H9 (cell line): Measurements from ENCODE around the gene MUC5AC. TPM values are rescaled to one million over a fixed set of nuclear protein-coding genes. Genes with fewer than 3 reads are reported as not detected.
A peak's percentile ranks its signal among the peaks of the same experiment; 100 is the strongest.

ENCODE experiments used
- DNase-seq: peaks from one replicate; pipeline ENCODE4 v3.0.0-alpha.2; 2017
- H2AFZ ChIP-seq: one replicate; pipeline ENCODE4 v1.6.1; 2013; ENCODE audit warnings: mild to moderate bottlenecking, low read length, control low read depth, moderate library complexity
- H2AK5ac ChIP-seq: 2 replicates; pipeline ENCODE4 v1.6.1; 2013; ENCODE audit warnings: low read length, control low read depth, mixed read lengths; ENCODE audit not compliant: insufficient read length
- H2BK120ac ChIP-seq: one replicate; pipeline ENCODE4 v1.6.1; 2013; ENCODE audit warnings: low read depth, mild to moderate bottlenecking, low read length, control low read depth, inconsistent platforms; ENCODE audit not compliant: poor library complexity, severe bottlenecking
- H2BK12ac ChIP-seq: 2 replicates; pipeline ENCODE4 v1.6.1; 2013; ENCODE audit warnings: low read length, control low read depth, mixed read lengths, low read depth; ENCODE audit not compliant: insufficient read length
- H2BK15ac ChIP-seq: 2 replicates; pipeline ENCODE4 v1.6.1; 2013; ENCODE audit warnings: low read depth, low read length, control low read depth
- H2BK20ac ChIP-seq: one replicate; pipeline ENCODE4 v1.6.1; 2013; ENCODE audit warnings: low read depth, mild to moderate bottlenecking, low read length, control low read depth, inconsistent platforms; ENCODE audit not compliant: poor library complexity, severe bottlenecking
- H2BK5ac ChIP-seq: 2 replicates; pipeline ENCODE4 v1.6.1; 2013; ENCODE audit warnings: low read length, control low read depth, mixed read lengths; ENCODE audit not compliant: insufficient read length
- H3K14ac ChIP-seq: 2 replicates; pipeline ENCODE4 v1.6.1; 2013; ENCODE audit warnings: low read length, control low read depth; ENCODE audit not compliant: insufficient read depth
- H3K18ac ChIP-seq: 2 replicates; pipeline ENCODE4 v1.6.1; 2013; ENCODE audit warnings: low read depth, mild to moderate bottlenecking, mixed read lengths, low read length, control low read depth; ENCODE audit not compliant: insufficient read length
- H3K23ac ChIP-seq: 2 replicates; pipeline ENCODE4 v1.6.1; 2013; ENCODE audit warnings: low read length, control low read depth, mixed read lengths, low read depth; ENCODE audit not compliant: insufficient read length
- H3K23me2 ChIP-seq: 2 replicates; pipeline ENCODE4 v1.6.1; 2013; ENCODE audit warnings: low read depth, mild to moderate bottlenecking, mixed read lengths, low read length, control low read depth; ENCODE audit not compliant: insufficient read length, poor library complexity, severe bottlenecking
- H3K27ac ChIP-seq: 2 replicates; pipeline ENCODE4 v1.5.1; 2013; ENCODE audit warnings: low read length, control low read depth, mixed read lengths, low read depth; ENCODE audit not compliant: insufficient read length
- H3K27me3 ChIP-seq: 2 replicates; pipeline ENCODE4 v1.6.1; 2013; ENCODE audit warnings: low read length, control low read depth, inconsistent platforms; ENCODE audit not compliant: insufficient read depth
- H3K4ac ChIP-seq: 2 replicates; pipeline ENCODE4 v1.6.1; 2013; ENCODE audit warnings: low read depth, mild to moderate bottlenecking, control low read depth, inconsistent platforms, low read length, moderate library complexity
- H3K4me1 ChIP-seq: 2 replicates; pipeline ENCODE4 v1.6.1; 2013; ENCODE audit warnings: low read length, control low read depth, inconsistent platforms; ENCODE audit not compliant: insufficient read depth
- H3K4me2 ChIP-seq: 2 replicates; pipeline ENCODE4 v1.6.1; 2013; ENCODE audit warnings: low read length, control low read depth, mixed read lengths; ENCODE audit not compliant: insufficient read length, insufficient read depth
- H3K56ac ChIP-seq: 2 replicates; pipeline ENCODE4 v1.6.1; 2013; ENCODE audit warnings: low read depth, mild to moderate bottlenecking, mixed read lengths, low read length, control low read depth; ENCODE audit not compliant: insufficient read length
- H3K79me1 ChIP-seq: 2 replicates; pipeline ENCODE4 v1.6.1; 2013; ENCODE audit warnings: low read depth, mild to moderate bottlenecking, moderate library complexity, low read length, control low read depth, inconsistent platforms; ENCODE audit not compliant: insufficient read depth, poor library complexity, severe bottlenecking
- H3K79me2 ChIP-seq: 2 replicates; pipeline ENCODE4 v1.6.1; 2013; ENCODE audit warnings: low read length, control low read depth, inconsistent platforms; ENCODE audit not compliant: insufficient read depth
- H3K9ac ChIP-seq: 2 replicates; pipeline ENCODE4 v1.6.1; 2013; ENCODE audit warnings: low read length, control low read depth, mixed read lengths; ENCODE audit not compliant: insufficient read length; ENCODE audit errors: extremely low read depth
- H3K9me3 ChIP-seq: one replicate; pipeline ENCODE4 v1.6.1; 2013; ENCODE audit warnings: low read depth, low read length, inconsistent platforms; ENCODE audit not compliant: control insufficient read depth
- H3T11ph ChIP-seq: one replicate; pipeline ENCODE4 v1.6.1; 2013; ENCODE audit warnings: mild to moderate bottlenecking, low read length, control low read depth, inconsistent platforms
- H4K20me1 ChIP-seq: one replicate; pipeline ENCODE4 v1.6.1; 2013; ENCODE audit not compliant: control insufficient read depth, insufficient read length, insufficient read depth
- H4K5ac ChIP-seq: 2 replicates; pipeline ENCODE4 v1.6.1; 2013; ENCODE audit warnings: low read depth, mild to moderate bottlenecking, mixed read lengths, low read length, control low read depth; ENCODE audit not compliant: insufficient read length
- H4K8ac ChIP-seq: replicated peaks from 2 replicates; pipeline ENCODE4 v1.6.1; 2013; ENCODE audit warnings: low read length, control low read depth, mixed read lengths, low read depth; ENCODE audit not compliant: insufficient read length
- H4K91ac ChIP-seq: 2 replicates; pipeline ENCODE4 v1.6.1; 2013; ENCODE audit warnings: low read depth, mild to moderate bottlenecking, moderate library complexity, mixed read lengths, low read length, control low read depth; ENCODE audit not compliant: insufficient read length
- H3K27ac Mint-ChIP-seq, 3 experiments: 2 replicates in 2 of 3; 3 replicates in 1 of 3; pipeline ENCODE4 v1.8.0; 2020 to 2021; ENCODE audit warnings: mixed read lengths in 3 of 3, mild to moderate bottlenecking in 1 of 3, moderate library complexity in 1 of 3
- H3K27me3 Mint-ChIP-seq: 2 replicates; pipeline ENCODE4 v1.8.0; 2021; ENCODE audit warnings: low read depth, mild to moderate bottlenecking, moderate library complexity, mixed read lengths
- H3K36me3 Mint-ChIP-seq, 3 experiments: 2 replicates in 2 of 3; 3 replicates in 1 of 3; pipeline ENCODE4 v1.8.0; 2020 to 2021; ENCODE audit warnings: low read depth in 3 of 3, mixed read lengths in 3 of 3; ENCODE audit not compliant: insufficient read depth in 1 of 3
- H3K4me1 Mint-ChIP-seq, 2 experiments: 2 replicates each; pipeline ENCODE4 v1.8.0; 2020; ENCODE audit warnings: mixed read lengths in 2 of 2
- H3K4me3 Mint-ChIP-seq, 2 experiments: 2 replicates in 1 of 2; 3 replicates in 1 of 2; pipeline ENCODE4 v1.8.0; 2020 to 2021; ENCODE audit warnings: mild to moderate bottlenecking in 2 of 2, mixed read lengths in 2 of 2, moderate library complexity in 1 of 2
- H3K9me3 Mint-ChIP-seq, 2 experiments: 2 replicates in 1 of 2; 3 replicates in 1 of 2; pipeline ENCODE4 v1.8.0; 2020; ENCODE audit warnings: mild to moderate bottlenecking in 2 of 2, mixed read lengths in 2 of 2, moderate library complexity in 1 of 2
- WGBS: extraction: QIAGEN DNeasy Blood & Tissue Kit; methylation state at CpG from one replicate; pipeline ENCODE4 v1.1.7; 2013; ENCODE audit warnings: missing lambda C conversion rate, low lambda C conversion rate, mixed read lengths; ENCODE audit not compliant: insufficient read length; ENCODE audit errors: extremely low coverage; 5-methylcytosine and 5-hydroxymethylcytosine counted together
- total RNA-seq: library from RNA; stranded (reverse); gene quantifications from 2 replicates; pipeline ENCODE4 v1.2.1, GENCODE V29; 2021
- TF ChIP-seq, protein P1 (sequence below): fragments of 200-600 bp; sonication (generic); conservative IDR thresholded peaks from 3 replicates; pipeline ENCODE4 v1.8.0; 2021; ENCODE audit warnings: antibody characterized with exemption, mild to moderate bottlenecking

MUC5AC gene
- total RNA-seq, 1 experiment from 2014 or later = not detected

DNA sequence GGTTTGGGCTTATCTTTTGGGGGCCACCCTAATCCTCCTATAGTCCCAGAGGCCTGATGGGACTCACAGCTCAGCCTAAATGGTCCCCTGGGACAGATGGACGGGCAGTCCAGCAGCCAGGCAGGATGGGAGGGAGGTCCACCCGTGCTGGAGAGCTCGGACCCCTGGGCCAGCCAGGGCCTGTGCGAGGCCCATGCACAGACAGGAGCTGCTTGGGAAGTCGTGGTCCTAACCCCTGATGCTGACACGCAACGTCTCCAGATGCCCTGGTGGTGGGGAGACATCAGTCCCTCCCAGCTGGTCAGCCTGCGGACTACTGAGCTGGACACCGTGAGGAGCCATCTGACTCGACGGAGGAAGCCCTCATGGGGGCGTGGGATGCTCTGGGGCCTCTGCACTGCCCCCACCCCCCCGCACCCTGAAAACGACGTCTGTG is 31.2 kb upstream of the MUC5AC start:
- Histone ChIP-seq H2BK5ac (no peak overlapping the region), H4K20me1 (no peaks in the 10 kb centered on the region), H3K9me3 (no peaks in the 10 kb centered on the region), H3K4me1 (no peaks in the 10 kb centered on the region), H3K4ac (no peak overlapping the region), H3K4me2 (no peak overlapping the region), H2BK20ac (no peak overlapping the region), H3K79me2 (no peaks in the 10 kb centered on the region), H3K18ac (no peak overlapping the region), H4K8ac (no peak overlapping the region), H3K79me1 (no peaks in the 10 kb centered on the region), H3K9ac (no peak overlapping the region), H3T11ph (no peak overlapping the region), H4K5ac (no peak overlapping the region), H2BK15ac (no peak overlapping the region), H2BK120ac (no peak overlapping the region), H3K14ac (no peak overlapping the region), H3K23ac (no peak overlapping the region), H4K91ac (no peak overlapping the region), H3K23me2 (no peaks in the 10 kb centered on the region), H2BK12ac (no peak overlapping the region), H2AFZ (no peak overlapping the region), H3K27me3 (no peaks in the 10 kb centered on the region), H3K56ac (no peak overlapping the region), H3K27ac (no peak overlapping the region), H2AK5ac (no peak overlapping the region)
- Mint-ChIP-seq H3K36me3 (no peaks in the 10 kb centered on the region), H3K4me1 (no peaks in the 10 kb centered on the region; a peak in 1 of 4 replicates), H3K9me3 (peaks cover 2 to 6% of the 10 kb centered on the region in 2 experiments; a peak in 3 of 5 replicates), H3K4me3 (no peak overlapping the region), H3K27ac (no peak overlapping the region), H3K27me3 (peaks cover 15% of the 10 kb centered on the region)
- peak; percentile 16 for DNase-seq
- TF ChIP-seq, protein P1, sequence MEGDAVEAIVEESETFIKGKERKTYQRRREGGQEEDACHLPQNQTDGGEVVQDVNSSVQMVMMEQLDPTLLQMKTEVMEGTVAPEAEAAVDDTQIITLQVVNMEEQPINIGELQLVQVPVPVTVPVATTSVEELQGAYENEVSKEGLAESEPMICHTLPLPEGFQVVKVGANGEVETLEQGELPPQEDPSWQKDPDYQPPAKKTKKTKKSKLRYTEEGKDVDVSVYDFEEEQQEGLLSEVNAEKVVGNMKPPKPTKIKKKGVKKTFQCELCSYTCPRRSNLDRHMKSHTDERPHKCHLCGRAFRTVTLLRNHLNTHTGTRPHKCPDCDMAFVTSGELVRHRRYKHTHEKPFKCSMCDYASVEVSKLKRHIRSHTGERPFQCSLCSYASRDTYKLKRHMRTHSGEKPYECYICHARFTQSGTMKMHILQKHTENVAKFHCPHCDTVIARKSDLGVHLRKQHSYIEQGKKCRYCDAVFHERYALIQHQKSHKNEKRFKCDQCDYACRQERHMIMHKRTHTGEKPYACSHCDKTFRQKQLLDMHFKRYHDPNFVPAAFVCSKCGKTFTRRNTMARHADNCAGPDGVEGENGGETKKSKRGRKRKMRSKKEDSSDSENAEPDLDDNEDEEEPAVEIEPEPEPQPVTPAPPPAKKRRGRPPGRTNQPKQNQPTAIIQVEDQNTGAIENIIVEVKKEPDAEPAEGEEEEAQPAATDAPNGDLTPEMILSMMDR = no peak
- WGBS = no CpG with 5 or more reads among the region's 15 CpGs
